ENCODE data around the gene CAPS.

The CAPS gene

DNA sequence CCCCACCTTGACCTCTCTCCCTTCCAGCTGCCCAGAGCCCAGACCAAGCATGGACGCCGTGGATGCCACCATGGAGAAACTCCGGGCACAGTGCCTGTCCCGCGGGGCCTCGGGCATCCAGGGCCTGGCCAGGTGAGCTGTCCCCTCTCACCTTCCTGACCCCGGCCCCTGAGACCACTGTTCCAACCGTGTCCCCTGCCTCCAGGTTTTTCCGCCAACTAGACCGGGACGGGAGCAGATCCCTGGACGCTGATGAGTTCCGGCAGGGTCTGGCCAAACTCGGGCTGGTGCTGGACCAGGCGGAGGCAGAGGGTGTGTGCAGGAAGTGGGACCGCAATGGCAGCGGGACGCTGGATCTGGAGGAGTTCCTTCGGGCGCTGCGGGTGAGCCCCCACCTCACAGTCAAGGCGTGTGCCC, 312 bp downstream of the CAPS start:
- no peak for DNase-seq

DNA sequence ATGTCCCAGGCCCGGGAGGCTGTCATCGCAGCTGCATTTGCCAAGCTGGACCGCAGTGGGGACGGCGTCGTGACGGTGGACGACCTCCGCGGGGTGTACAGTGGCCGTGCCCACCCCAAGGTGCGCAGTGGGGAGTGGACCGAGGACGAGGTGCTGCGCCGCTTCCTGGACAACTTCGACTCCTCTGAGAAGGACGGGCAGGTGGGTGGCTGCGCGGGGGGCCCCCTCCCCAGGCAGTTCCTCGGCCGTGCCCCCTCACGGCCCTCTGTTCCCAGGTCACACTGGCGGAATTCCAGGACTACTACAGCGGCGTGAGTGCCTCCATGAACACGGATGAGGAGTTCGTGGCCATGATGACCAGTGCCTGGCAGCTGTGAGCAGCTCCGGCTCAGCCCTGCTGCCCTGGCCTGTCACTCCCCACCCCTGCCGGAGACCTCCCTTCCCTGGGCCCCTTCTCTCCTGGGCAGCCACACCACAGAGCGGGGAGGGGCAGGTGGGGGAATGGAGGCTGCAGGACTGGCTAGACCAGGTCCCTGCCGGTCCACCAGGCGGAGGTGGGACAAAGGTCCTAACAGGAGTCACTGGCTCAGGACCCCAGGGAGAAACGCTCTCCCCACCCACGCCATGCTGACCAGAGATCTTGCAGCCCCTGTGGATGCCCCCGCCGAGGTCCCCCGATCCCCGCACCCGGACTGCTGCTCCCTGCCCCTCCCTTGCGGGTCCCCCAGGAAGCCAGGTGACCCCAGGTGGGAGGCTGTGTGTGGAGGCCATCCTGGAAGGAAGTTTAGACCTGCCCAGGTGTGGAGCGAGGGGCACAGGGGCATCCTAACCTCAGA, 1.1 kb downstream of the CAPS start:
- DNase-seq: no peak

DNA sequence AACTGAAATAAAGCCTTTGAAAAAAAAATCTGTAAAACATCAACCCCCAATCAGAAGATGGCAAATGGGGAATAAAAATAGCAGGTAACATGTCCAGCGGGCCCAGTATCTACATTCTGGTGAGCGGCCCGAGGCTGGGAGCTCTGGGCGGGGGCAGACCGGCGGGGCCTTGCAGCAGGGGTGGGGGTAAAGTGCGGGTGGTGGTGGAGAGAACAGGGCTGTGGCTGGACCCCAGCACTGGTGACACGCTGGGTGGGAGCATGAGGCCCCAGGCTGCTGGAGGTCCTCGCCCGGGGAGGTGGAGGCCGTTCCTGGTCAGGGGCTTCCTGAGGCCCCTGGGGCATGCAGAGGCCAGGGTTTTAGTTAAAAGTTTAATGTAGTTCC, 1.7 kb downstream of the CAPS start:
- DNase-seq: no peak

DNA sequence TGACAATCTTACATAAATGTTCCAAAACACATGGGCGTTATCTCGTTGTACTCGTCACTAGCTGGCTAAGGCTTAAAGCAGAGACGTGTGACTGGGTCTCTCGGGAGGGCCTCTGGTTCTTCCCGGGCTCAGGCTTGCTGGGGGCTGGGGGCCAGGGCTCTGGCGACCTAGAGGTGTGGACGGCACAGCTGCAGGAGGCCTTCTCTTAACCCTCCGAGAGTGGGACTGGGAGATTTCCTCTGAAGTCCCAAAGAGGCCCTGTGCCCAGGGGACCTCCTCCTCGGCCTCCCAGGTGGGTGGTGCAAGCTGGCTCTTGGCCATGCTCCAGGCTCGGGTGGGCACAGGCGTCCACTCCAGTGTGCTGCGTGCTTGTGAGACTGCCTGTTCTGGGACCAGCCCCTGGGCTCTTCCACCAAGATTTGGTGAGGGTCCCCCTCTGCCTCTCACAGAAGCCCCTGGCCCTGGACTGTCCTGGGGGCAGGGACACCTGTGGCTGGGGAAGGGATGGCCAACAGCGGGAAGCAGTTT, 2.2 kb downstream of the CAPS start:
- DNase-seq: no peak

DNA sequence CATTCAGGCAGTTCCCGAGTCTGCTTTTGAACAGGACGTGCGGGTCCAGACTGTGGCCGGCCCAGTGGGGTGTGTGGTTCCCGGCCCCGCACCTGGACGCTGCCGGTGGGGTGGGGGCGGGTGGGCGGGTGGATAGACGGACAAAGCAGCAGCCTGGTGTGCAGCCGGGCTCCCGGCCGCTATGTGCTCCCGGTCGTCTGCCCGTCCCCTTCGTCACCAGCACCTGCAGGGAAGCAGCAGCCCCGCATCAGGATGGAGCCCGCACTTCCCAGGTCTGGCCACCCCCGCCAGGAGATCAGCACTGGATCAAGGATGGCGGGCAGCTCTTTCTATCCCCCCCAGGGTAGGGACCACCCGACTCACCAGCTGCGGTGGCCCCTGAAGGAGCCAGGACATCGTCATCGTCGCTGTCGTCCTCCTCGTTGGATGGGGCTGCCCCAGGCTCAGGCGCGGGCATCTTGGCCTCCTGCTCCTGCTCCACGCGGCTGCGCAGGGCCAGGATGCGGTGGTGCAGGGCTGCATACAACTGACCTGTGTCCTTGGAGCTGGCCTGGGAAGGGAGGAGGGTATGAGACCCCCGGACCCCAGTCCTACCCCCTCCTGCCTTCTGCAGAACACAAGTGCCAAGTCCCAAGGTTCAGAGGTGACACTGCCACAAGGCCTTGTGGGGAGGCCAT, 3.5 kb downstream of the CAPS start:
- no peak for DNase-seq

DNA sequence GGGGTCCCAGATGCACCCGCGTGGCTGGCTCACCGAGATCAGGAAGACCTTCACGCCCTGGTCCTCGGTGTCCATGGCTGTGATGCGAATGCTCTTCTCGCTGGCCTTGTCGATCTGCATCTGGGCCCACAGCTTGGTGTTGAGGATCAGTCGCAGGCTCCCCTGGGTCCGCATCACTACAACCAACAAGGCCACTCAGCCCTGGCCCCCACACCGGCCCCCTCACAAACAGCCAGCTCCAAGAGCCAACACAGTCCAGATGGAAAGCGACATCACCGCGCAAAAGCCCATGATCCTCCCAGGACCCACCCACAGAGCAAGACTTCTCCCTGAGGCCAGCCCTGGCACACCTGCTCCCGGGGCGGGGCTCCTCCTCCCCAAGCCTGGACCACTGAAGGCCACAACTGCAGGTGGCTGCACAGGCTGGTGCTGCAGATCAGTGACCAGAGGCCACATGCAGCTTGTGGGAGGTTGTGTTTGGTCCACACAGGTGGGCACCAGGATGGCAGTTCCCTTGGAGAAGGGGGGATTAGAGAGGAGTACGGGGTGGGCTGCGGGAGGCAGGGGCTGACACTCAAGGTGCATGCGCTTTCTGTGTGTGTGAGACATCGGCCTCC, 4.5 kb downstream of the CAPS start:
- no peak for DNase-seq

DNA sequence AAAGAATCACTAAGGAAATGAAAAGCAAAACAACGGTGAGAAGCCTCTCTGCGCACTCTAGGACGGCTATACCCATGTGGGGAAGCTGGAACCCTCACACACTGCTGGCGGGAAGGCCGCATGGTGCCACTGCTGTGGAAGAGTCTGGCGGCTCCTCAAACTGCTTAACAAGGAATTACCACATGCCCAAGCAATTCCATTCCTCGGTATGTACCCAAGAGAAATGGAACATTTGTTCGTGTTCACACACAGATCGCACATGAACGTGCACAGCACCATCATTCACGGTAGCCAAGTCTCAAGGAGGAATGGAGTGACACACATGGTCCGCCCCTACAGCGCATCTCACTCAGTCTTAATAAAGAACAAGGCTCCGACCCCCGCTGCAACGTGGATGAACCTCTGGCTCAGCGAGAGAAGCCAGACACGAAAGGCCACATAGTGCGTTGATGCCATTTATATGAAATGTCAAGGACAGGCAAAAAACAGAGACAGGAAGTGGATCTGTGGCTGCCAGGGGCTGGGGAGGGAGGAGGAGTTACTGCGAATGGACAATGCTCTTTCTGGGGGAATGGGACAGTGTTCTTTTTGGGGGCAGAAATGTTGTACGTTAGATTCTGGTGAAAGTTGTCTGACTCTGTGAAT, 7.6 kb downstream of the CAPS start:
- no peak for DNase-seq

DNA sequence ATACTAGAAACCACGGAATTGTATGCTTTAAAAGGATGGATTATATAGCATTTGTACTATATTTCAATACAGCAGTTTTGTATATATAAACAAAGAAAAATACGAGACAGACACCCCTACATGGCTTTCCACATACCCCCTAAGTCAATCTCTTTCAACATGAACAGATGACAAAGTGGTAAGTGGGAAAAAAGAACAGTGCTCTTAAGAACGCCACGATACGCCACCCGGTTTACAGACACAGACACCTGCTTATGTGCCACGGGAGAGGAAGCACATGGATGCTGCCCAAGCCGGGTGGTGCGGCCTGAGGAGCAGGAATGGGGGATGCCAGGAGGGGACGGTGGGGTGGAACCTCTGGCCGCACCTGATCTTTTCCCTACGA, 8.1 kb downstream of the CAPS start:
- DNase-seq: no peak

DNA sequence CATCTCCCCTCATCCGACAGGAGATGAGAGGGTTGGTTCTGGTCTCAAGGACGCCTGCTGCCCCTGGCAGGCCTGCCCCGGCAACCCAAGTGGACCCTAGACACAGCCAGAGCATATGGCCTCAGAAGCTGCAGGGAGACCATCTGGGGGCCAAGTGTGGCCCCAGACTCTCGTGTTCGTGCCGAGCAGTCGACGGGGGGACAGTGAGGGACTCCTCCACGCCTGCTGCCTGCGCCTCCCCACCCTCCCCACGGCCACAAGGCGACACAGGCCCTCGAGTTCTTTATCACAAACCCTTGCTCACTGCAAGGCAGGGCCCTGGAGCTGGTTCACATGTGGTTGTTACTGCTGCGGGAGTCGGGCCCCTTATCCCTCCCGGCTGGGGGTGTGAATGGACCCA, 9.3 kb downstream of the CAPS start:
- no peak for DNase-seq

DNA sequence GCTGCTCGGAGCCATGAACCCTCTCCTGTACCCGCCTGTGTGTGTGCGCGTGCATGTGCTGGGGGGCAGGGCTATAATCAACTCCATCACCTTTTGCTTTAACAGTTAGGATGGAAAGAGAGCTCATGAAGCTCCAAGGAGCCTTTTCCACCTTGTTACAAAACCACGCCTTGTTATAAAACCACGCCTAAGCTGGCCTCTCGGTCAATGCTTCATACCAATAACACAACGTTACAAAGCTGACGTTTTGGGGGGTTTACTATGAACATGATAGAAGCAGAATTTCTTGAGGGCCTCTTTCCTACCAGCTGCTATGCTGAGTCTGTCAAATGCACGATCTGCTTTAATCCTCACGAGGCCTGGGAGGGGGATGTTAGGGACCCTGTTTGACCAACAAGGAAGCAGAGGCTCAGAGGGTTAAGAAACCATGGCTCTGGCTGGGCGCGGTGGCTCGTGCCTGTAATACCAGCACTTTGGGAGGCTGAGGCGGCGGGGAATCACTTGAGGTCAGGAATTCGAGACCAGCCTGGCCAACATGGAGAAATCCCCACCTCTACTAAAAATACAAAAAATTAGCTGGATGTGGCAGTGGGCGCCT, 11.9 kb downstream of the CAPS start:
- DNase-seq: no peak

DNA sequence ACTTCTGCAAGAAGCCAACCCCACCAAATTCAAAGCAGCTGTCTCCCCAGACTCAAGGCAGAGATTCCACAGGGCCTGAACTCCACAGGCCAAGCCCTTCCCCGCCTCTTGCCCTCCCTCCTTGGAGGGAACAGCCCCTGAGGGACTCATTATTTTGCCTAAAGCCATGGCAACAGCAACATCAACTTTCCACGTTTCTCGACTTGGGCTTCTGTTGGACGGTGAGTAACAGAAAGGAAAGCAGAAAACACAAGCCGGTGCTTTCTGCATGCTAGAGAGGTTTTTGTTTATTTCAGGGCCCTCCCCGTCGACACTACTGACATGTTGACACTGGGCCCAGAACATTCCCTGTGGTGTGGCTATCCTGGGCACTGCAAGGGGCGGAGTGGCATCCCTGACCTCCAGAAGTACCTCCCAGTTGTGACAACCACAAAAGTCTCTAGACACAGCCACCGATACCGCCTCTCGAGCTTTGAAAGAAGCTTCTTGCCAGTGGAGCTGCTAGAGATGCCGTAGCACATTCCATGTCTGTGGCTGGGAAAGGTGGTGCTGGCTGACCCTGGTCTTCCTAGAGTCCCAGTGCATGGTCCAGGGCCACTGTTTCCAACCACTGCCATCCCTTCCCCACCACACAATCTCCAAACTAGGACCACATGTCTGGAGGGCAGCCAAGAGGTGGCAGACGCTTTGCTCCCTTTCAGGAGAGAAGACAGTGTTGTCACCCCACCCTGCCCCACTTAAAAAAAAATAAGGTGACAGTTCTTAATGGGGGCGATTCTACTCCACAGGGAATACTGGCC, 12.8 kb downstream of the CAPS start:
- no peak for DNase-seq

DNA sequence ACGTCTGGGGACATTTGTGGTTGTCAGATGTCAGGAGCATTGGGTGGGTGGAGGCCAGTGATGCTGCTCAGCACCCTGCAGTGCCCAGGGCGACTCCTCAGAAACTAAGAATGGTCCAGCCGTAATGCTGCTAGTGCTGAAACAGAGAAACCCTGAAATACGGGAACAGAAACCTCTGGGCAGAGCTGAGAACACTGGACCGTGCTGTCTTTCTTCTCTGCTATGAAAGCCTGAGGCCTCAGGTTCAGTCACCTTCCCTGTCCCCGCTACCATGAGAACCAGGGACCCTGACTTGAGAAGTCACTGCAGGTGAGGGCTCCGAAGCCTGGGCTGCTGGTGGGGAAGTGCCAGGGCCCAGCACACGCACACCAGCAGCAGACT, 13.4 kb downstream of the CAPS start:
- DNase-seq: no peak

DNA sequence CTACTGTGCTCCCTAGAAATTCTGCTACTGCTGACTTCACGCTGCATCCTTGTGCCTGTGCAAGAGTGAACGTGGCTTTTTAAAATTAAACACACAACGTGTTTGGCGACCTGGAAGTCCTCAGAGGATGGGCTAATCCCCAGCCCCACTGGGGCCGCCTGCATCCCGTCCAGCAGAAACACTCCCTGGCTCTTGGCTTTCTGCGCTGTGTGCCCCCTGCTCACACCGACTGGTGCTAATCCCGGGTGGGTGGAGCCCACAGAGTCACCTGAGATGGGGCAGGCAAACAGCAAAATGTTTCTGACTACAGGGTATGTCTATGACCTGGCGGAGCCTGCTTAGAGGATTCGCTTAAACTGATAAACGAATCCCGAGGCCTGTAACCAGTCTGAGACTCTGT, 15.1 kb downstream of the CAPS start:
- DNase-seq: no peak

DNA sequence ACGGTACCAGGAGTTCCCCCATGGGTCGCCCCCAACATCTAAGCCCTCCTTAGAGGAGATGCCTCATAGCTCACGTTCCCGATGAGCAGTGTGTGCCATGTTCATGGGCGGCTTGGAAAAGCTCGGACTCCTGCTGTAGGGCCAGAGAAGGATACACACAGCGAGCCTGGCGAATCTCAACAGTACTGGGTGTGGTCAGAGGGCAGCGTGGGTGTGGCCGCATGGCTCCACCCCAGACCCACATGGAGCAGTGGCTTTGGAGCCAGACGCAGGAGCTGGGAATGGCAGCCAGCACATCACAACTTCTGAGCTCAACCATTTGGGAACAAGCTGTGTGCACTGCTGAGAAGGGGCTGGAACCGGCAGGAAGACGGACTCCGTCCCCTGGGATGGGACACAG, 15.6 kb downstream of the CAPS start:
- no peak for DNase-seq

DNA sequence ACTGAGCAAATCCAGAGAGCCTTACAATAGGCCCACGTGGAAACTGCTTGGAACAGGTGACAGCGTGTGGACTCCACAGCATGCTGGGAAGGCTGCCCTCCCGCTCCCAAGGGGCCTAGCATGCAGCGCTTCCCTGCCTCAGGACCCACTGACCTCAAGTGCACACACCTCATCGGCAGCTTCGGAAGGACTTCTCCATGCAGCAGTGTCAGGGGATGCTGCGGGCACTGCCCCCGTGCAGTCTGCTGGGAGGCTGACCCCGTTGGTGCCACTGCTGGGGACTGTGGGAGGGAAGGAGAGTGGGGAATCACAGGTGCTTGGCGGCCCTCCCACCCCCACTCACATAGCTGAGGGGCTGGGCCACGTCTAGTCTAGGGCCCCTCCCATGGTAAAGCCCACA, 17.2 kb downstream of the CAPS start:
- no peak for DNase-seq

DNA sequence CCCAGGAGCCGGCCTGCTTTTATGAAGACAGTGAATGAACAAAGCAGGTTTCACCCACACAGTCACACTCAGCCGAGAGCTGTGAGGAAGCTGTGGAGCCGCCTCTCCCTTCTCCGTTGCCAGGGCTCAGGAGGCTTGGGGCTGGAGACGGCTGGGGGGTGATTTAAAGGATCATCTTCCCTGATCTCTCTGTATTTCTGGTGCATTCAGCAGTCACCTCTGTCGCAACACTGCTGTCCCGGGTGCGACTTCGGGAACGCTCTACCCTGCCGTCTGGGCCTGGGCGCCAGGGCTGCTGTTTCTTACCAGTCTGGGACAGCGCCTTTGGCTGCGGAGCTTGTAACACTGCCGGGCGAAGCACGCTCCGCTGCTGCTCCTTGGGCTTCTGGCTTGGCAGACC, 18.1 kb downstream of the CAPS start:
- no peak for DNase-seq

DNA sequence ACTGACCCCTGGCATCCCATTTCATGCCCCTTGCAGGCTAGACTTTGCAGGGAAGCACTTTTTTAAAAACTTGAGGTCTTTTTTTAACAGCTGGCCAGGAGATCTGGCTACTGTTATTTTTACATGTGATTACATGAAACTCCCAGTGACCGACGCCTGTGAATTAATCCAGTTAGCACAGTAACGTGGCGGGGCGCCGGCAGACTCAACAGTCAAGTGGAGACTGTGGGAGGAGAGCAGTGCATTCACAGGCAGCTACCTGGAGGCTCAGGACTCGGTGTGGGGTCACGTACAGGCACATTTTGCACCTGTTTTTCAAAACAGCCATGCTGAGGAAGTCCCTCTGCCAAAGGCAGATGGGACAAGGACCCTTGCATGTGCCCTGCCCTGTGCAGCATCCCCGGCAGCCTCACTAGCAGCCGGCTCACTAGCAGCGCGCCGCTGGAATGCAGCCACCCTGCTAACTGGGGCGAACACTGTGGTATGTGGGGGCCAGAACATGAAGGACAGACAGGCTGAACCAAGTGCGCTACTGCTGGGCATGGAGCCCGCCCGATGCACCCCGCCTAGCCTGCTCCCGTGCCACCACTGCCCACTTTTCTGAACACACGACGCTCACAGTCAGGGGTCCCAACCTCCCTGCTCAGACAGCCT, 18.7 kb downstream of the CAPS start:
- peak in 1 of 2 experiments; percentile 34 for DNase-seq

DNA sequence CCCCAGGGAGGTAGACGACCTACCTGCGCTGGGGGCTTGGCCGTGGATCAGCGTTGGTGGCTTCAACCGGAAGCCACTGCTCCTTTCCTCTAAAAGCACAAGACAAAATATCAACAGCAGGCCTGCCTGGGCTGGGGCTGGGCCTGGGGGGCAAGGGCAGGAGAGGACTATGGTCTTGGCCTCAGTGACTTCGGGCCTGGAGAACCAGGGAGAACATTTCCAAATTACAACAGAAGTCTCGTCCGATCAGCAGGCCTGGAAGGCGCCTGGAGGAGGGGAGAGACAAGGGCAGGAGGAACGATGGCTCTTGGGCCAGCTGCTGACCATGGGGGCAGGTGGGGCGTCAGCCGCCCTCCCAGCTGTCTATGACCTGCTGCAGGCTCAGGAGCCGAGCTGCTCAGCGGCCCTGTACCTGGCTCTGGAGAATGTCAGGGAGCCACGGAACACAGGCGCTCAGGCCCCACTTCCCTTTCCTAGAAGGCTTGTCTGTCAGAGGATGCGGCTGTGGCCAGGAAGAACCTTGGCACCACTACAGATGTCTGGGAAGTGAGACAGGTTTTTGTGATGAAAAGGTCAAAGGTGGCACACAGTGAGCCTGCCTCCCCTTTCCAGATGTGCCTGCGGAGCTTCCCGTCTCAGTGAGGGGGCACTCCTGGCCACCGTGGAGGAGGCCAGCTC, 19.5 kb downstream of the CAPS start:
- DNase-seq: no peak

DNA sequence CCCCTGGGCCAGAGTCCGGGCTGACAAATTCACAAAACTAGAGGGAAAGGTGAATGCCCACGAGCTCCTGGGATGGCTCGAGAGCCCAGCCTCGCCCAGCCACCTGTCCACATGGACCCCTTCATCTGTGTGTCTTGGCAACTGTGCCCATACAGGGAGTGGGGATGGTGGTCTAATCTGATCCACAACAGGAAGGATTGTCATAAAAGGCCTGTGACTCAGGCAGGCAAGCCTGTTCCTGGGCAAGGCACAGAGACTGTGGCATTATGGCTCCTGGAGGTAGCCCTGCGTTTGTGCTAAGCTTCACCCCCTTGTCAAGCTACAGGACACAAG, 20.0 kb downstream of the CAPS start:
- no peak for DNase-seq

DNA sequence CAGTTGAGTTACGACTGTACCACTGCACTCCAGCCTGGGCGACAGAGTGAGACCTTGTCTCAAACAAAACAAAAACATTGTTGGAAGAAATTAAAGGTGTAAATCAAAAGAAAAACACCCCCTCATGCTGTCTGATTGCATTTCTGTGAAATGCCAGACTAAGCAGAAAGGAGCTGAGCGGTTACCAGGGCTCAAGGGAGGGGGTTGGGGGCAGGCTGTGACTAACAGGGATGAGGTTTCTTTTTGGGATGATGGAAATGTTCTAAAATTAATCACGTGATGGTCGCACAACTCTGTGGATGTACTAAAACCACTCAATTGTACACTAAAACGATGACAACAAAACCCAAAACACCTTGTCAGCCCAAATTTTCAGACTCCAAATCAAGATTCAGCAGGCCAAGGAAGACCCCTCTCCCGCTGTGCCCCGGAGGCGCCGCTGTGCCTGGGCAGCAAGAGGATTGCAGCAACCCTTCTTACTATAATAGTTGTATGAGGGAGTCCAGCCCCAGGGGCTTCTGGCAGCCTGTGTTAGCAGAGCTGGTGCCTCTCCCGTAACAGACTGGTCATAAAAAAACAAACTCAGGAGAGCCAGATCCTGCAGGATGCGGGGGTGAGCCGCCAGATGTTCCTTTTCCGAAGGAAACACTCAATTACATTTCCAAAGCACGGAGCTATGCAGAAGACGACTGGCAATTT, 20.9 kb downstream of the CAPS start:
- DNase-seq: no peak
